NCI-H1048 (cell line): Measurements from ENCODE around the gene KRT13.

Experiments
- DNase-seq: peaks from one replicate; lab custom pipeline; 2025; lab: John Stamatoyannopoulos, UW

The KRT13 gene

DNA sequence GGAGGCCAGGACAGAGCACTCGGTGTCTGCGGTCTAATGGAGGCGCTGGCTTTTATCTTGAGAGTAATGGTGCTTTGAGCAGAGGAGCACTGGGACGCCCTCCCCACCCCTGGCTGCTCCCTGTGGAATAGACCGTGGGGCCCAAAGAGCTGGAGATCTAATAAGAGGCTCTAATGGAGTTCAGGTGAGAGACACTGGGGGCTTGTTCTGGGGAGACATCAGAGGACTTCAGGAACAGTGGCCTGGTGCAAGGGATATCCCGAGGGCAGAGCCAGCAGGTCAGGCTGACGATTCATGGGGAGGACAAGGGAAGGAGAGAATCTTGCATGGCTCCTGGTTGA, 32.2 kb upstream of the KRT13 start:
- no peak for DNase-seq

GRCh38 chr17:41536741-41537613, 31.6 kb upstream of the KRT13 start:
- no peak for DNase-seq

GRCh38 chr17:41535764-41536481, 30.5 kb upstream of the KRT13 start:
- no peak for DNase-seq

DNA sequence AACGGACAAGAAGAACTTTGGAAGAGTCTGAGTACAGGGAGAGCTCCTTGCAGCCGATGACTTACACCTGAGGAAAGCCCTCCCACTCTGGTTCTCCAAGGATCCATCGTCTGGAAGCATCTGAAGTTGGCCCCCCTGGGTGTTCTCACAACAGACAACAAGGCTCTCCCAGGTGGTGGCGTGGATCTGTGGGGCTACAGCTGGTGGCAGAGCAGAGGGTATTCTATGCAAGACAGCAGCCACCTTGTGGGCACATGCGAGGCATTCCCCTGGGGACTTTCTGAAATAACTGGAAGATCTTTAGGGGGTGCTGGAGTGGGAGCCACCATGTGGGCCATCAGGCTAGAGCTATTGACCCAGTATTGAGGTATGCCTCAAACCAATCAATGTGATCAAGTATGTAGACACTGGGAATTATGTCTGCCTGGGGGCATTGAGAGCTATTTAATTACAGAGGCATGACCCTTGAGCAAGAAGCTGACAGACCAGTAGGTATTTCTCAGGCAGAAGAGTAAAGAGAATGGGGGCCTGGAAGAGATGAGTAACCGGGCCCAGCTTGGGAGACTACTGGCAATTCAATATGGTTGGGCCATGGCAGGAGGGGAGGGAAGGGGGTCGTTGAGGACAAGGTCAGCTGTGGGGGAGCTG, 29.6 kb upstream of the KRT13 start:
- DNase-seq = no peak

- no peak for DNase-seq
These were observed 28.2 kb upstream of the KRT13 start for GRCh38 chr17:41533613-41534012.

- no peak for DNase-seq
These were observed 27.6 kb upstream of the KRT13 start for GRCh38 chr17:41532947-41533570.

GRCh38 chr17:41531993-41532392, 26.6 kb upstream of the KRT13 start:
- no peak for DNase-seq

DNA sequence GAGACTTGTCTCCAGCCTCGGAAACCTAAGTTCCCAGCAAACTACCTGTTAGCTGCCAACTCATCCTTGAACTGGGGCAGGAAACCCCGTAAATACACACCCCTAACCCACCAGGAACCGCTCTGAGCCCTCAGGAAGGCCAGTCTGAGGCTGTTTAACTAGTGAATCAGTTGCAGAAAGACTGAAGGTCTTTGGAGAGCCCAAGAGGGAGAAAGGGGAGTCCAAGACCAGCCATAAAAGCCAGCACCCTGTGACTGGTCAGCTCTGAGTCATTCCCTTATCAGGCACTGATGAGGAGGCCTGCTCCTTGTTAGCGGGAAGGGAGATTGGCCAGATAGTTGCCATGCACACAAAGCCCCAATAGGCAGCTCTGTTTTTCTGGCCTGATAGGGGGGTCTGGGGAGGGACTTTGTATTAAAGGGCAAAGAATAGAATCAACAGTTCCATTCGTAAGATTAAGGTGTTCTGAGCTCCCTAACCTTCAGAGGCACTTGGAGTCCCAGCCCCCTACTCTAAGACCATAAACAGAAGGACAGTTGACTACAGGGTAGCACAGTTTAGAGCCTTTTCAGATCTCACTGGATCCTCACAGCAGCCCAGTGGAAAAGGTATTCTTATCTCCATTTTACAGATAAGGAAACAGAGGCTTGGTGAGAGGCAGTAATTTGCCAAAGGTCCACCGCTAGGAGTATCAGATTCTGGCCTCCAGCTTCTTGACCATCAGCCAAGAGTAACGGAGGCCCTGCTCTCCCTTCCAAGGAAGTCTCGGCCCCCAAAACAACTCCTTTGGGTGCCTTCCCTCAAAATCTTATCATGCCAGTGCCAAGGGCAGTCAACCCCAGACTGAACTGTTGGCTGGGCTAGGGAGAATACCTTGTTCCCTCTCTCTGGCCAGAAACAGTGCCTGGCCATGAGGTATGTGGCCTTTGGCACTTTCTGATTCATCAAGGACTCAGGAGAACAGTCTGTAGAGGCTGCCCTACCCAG, 24.9 kb upstream of the KRT13 start:
- no peak for DNase-seq

- no peak for DNase-seq
These were observed 24.1 kb upstream of the KRT13 start for GRCh38 chr17:41529491-41529915.

DNA sequence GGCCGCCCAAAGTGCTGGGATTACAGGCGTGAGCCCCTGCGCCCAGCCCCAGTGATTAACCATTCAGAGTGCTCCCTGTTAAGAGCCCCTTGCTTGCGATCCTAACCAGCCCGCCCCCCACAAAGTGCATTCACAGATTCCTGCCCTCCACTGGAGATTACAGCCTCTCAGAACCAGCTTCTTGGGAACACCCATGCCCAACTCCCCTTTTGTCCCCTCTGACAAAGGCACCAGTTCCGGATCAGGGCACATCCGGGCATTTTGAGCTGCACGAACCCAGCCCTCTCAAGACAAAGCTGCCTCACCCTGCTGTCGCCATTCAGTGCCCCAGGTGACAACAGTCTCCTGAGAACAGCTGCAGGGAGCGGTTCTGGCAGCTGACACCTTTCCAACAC, 23.5 kb upstream of the KRT13 start:
- no peak for DNase-seq

DNA sequence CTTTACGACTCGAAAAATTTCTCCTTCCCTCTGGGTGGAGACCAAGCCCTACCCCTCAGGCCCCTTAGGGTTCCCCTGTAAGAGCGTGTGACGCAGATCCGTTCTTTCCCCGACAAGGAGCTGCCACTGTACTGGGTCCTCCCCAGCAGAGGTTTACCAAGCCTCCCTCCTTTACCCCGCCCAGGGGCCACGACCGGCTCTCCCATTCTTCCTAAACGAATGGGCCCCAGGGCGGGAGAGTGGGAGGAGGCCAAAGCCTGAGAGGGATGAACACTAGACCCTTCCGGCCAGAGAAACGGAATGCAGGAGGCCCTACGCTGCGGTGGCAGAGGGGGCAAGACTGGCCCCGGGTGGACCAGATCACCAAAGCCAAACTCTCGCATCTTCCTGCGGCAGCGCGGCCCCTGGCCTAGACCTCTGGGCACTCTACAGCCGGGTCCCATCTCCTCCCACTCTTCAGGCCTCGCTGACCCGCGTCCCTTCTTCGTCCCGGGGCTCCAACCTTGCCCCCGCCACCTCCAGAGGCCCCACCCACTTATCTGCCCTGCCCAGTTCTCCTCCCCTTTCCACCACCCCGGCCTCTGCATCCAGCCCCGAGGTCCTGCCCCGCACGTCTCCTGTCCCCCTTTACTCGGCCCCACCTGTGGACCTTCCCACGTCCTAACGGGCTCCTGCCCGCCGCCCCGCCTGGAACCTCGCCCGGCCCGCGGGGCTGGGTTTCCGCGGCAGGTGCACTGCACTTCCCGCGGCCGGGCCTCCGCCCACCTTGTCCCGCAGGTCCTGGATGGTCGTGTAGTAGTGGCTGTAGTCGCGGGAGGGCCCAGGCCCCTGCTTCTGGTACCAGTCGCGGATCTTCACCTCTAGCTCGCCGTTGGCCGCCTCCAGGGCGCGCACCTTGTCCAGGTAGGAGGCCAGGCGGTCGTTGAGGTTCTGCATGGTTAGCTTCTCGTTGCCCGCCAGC, 21.9 kb upstream of the KRT13 start:
- DNase-seq = no peak

- no peak for DNase-seq
These were observed 18.8 kb upstream of the KRT13 start for GRCh38 chr17:41524261-41524660.

DNA sequence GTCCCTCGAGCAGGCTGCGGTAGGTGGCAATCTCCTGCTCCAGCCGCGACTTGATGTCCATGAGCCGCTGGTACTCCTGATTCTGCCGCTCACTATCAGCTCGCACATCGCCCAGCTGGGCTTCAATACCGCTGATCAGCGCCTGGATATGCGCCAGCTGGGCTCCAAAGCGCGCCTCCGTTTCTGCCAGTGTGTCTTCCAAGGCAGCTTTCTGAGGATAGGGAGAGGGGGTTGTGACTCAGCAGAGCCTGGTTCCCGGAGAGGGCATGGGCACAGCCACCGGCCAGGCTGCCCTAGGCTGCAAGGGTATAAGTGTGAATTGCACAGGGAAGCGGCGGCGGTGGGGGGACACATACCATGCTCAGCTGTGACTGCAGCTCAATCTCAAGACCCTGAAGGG, 18.4 kb upstream of the KRT13 start:
- no peak for DNase-seq

DNA sequence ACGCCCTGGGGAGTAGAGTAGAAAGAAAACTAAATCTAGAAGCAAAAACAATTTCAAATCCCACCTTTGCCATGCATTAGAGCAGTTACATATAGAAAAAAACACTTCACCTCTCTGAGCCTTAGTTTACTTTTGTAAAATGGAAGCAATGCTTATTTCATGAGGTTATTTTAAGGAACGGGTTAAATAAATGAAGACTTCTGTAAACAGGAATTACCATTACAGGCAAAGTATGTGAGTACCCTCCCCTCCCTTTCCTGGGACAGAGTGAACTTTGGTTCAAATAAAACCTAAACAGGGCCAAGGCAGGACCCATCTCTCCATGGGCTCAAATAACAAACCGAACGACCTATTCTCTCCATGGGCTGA, 17.8 kb upstream of the KRT13 start:
- DNase-seq = no peak

GRCh38 chr17:41522301-41523224, 17.2 kb upstream of the KRT13 start:
- no peak for DNase-seq

- no peak for DNase-seq
These were observed 16.3 kb upstream of the KRT13 start for GRCh38 chr17:41521574-41522261.

DNA sequence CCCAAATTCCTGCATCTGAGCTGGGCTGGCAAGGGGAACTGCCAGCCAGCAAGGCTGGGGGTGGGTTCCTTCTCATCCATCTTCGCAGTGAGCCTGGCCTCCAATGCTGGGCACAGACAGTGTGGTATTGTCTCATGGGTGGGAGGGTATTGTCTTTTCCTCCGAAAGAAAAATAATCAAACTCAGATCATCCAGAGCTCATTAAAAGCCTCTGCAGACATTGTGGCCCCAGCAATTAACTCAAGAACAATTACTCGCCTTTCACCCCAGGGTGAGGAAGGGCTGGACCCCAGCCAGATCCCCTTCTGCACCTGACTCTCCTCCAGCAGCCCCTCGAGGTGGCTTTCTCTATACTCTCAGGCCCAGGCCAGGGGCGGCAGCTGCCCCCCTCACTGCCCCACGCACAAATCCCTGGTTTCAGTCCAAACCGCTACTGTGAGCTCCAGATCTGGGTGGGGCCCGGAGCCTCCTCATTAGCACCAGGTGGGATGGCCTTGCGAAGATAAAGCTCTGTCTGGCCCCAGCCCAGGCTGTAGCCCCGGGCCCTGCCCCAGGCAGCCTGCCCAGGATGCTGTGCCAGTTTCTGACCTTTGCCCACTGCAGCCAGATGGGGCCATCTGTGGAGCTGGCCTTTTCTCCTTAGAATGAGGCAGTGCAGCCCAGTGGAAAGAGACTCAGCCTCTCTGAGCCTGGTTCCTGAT, 15.6 kb upstream of the KRT13 start:
- DNase-seq = no peak
